HFF-Myc (cell line): Measurements from ENCODE around the gene FAF1.

Experiments used
- DNase-seq: peaks from one replicate; pipeline ENCODE4 v3.0.0-alpha.2; 2011; ENCODE audit warnings: low read depth; ENCODE audit errors: extremely low read depth
- H3K4me3 ChIP-seq: replicated peaks from 2 replicates; pipeline ENCODE4 v1.5.1; 2011; ENCODE audit warnings: low read depth, mild to moderate bottlenecking, control low read depth, low read length
- CTCF ChIP-seq: IDR thresholded peaks from 2 replicates; pipeline ENCODE4 v1.5.1; 2012; ENCODE audit warnings: mild to moderate bottlenecking, low read depth, low read length, control low read depth; ENCODE audit errors: missing control alignments

Gene FAF1

DNA sequence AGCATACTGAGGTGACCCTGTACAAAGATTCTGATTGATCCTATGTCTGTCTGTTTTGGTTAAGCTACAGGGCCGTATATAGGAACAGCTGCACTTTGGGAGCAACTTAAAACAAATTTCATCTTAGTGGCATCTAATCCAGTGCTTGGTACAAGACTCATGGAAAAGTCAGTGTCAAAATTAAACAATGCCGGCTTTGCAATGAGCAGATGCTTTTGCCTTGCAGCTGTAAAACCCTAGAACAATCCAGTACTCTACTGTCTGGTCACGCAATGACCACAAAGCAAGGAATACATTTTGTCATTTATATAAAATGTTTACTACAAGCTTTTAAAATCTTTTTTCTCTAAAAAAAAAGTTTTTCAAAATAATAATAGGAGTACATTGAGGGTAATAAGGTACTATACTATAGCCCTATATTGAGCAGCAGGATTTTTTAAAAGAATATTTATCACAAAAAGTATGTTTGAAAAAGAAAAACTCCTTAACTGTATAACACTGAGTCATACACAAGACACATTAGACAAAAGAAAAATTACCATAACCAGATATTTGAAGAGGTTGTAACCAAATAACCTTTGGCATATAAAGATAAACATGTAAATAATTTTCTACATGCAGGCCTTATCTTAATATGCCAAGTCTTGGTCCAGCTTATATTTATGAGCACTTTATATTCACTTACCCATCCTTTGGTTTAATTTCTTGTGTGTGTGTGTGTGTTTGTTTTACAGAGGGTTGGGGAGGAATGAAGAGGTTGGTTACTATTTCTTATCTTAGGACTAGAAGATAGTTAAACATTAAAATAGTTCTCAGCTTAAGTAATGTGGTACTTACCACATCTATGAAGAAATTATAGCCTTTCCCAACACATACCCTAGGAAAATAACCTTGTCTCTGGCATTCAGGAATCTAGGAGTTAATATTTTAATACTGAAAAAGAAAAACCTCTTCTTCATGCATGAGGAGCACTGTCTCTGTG lies 262.3 kb downstream of the FAF1 start:
- no peak for DNase-seq
- no peak for TF ChIP-seq CTCF
- H3K4me3 ChIP-seq = no peak overlapping the region

DNA sequence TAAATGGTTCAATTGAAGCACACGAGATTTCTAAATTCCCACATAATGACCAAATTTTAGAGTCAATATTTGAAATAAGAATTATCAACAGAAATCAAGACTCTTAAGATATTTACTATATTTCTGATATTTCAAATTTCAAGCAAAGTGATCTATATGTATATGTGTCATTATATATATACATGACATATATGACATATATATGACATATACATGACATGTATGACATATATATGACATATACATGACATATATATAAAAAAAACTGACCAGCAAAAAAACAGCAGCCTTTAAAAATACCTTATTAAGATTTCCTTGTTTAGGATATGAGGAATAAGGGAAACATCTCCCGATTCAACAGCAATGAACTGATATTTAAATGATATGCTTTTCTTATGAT lies 266.2 kb downstream of the FAF1 start:
- H3K4me3 ChIP-seq = no peak overlapping the region
- no peak for TF ChIP-seq CTCF
- DNase-seq = no peak

DNA sequence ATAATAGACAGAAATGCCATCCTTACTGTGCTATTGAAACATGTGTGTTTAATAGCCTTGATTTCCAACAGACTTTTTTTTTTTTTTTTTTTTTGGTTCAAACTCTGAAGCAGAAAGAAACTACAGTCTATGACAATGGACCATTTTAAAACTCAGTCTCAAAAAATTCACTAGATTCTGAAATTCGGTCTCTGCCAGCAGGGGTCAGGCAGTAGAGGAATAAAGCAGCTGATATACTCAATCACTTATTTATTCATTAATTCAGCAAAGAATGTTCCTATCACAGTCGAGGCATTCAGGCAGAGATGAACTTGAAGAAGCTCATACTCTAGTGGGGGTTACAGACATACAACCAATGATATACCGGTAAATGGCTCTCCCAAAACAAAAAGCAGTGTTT lies 275.9 kb downstream of the FAF1 start:
- no peak for DNase-seq
- no peak overlapping the region for H3K4me3 ChIP-seq
- TF ChIP-seq CTCF = no peak

DNA sequence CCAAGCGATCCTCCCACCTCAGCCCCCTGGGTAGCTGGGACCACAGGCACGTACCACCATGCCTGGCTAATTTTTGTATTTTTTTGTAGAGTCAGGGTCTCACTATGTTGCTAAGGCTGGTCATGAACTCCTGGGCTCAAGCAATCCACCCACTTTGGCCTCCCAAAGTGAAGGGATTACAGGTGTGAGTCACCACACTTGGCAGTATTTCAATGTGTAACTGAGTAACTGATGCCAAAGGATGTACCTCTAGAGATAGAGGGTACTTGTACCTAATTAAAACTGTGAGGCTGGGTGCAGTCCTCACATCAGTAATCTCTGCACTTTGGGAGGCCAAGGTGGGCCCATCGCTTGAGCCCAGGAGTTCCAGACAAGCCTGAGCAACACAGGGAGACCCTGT lies 278.1 kb downstream of the FAF1 start:
- DNase-seq = no peak
- no peak overlapping the region for H3K4me3 ChIP-seq
- TF ChIP-seq CTCF = no peak

- DNase-seq = no peak
- H3K4me3 ChIP-seq = no peak overlapping the region
- TF ChIP-seq CTCF = no peak
Measured at GRCh38 chr1:50667710-50668356, 292.2 kb downstream of the FAF1 start.

GRCh38 chr1:50667272-50667671 lies 292.8 kb downstream of the FAF1 start:
- no peak for TF ChIP-seq CTCF
- H3K4me3 ChIP-seq = no peak overlapping the region
- no peak for DNase-seq
